ENCODE data around the gene MGAT4D. TPM values are rescaled to one million over a fixed set of nuclear protein-coding genes. Genes with fewer than 3 reads are reported as not detected.

Gene MGAT4D
- total and polyA plus RNA-seq, 8 donors = 0.43 TPM; not detected in 7

- ATAC-seq (no peak), FAIRE-seq (no peak), DNase-seq (no peak)
- no peak overlapping the region for H3K4me3 ChIP-seq
- no peak for TF ChIP-seq CTCF (IDR thresholded peaks at IDR 0.05)
- no peaks in the 10 kb centered on the region for H3K27me3 ChIP-seq
- H3K4me1 ChIP-seq = peaks cover 0 to 5% (median 0%) of the 10 kb centered on the region in 3 donors
- WGBS, 2 donors = 48 to 49% methylated on average over 1 of the region's 1 CpG
- no peaks in the 10 kb centered on the region for H3K9me3 ChIP-seq
- no peak overlapping the region for H3K27ac ChIP-seq
- intact Hi-C loops (cut with DNase I) = no loop called here
- H3K36me3 ChIP-seq = no peaks in the 10 kb centered on the region
Measured at GRCh38 chr4:140466146-140466545, 31.9 kb downstream of the MGAT4D start.

- no peaks in the 10 kb centered on the region for H3K9me3 ChIP-seq
- H3K4me3 ChIP-seq = no peak overlapping the region
- WGBS, 2 donors = 14 to 16% methylated on average over 1 of the region's 1 CpG
- H3K4me1 ChIP-seq = peaks cover 0 to 5% (median 0%) of the 10 kb centered on the region in 3 donors
- no peak for TF ChIP-seq CTCF (IDR thresholded peaks at IDR 0.05)
- no peak overlapping the region for H3K27ac ChIP-seq
- H3K27me3 ChIP-seq = no peaks in the 10 kb centered on the region
- peak; percentile 41 for FAIRE-seq
- H3K36me3 ChIP-seq = no peaks in the 10 kb centered on the region
- intact Hi-C loops (cut with DNase I) = no loop called here
- DNase-seq = no peak
- peak in 3 of 4 donors; percentile 35 to 59 (median 46) for ATAC-seq
Measured at GRCh38 chr4:140463614-140464013, 34.5 kb downstream of the MGAT4D start.

GRCh38 chr4:140463182-140463581 lies 34.9 kb downstream of the MGAT4D start:
- Histone ChIP-seq H3K9me3 (no peaks in the 10 kb centered on the region), H3K4me1 (peaks cover 0 to 5% (median 0%) of the 10 kb centered on the region in 3 donors), H3K36me3 (no peaks in the 10 kb centered on the region), H3K4me3 (no peak overlapping the region), H3K27ac (no peak overlapping the region), H3K27me3 (no peaks in the 10 kb centered on the region)
- TF ChIP-seq CTCF (IDR thresholded peaks at IDR 0.05) = no peak
- WGBS, 2 donors = 18 to 34% methylated on average over 3 of the region's 3 CpGs
- no peak for DNase-seq
- no peak for FAIRE-seq
- ATAC-seq = peak in 2 of 4 donors; percentile 12 to 22
- intact Hi-C loops (cut with DNase I) = no loop called here

GRCh38 chr4:140450352-140450751 lies 47.7 kb downstream of the MGAT4D start:
- no peak for ATAC-seq
- DNase-seq = no peak
- no peaks in the 10 kb centered on the region for H3K27me3 ChIP-seq
- no peak for TF ChIP-seq CTCF (IDR thresholded peaks at IDR 0.05)
- H3K27ac ChIP-seq = no peak overlapping the region
- H3K36me3 ChIP-seq = no peaks in the 10 kb centered on the region
- intact Hi-C loops (cut with DNase I) = no loop called here
- WGBS, 2 donors = 52 to 58% methylated on average over 3 of the region's 3 CpGs
- H3K4me1 ChIP-seq = no peaks in the 10 kb centered on the region
- no peak for FAIRE-seq
- no peak overlapping the region for H3K4me3 ChIP-seq
- no peaks in the 10 kb centered on the region for H3K9me3 ChIP-seq

GRCh38 chr4:140448830-140449229 lies 49.3 kb downstream of the MGAT4D start:
- no peak overlapping the region for H3K27ac ChIP-seq
- no peaks in the 10 kb centered on the region for H3K9me3 ChIP-seq
- no peaks in the 10 kb centered on the region for H3K27me3 ChIP-seq
- ATAC-seq (no peak), DNase-seq (no peak), FAIRE-seq (no peak)
- H3K4me1 ChIP-seq = no peaks in the 10 kb centered on the region
- WGBS, 2 donors = 24 to 40% methylated on average over 2 of the region's 2 CpGs
- intact Hi-C loops (cut with DNase I) = no loop called here
- no peak overlapping the region for H3K4me3 ChIP-seq
- TF ChIP-seq CTCF (IDR thresholded peaks at IDR 0.05) = no peak
- no peaks in the 10 kb centered on the region for H3K36me3 ChIP-seq

Data from pancreas (tissue), 10 donors.